Chondrocyte (in vitro differentiated cells): ENCODE results near the gene ECEL1. TPM values are rescaled to one million over a fixed set of nuclear protein-coding genes. Genes with fewer than 3 reads are reported as not detected.
A peak's percentile ranks its signal among the peaks of the same experiment; 100 is the strongest.

Source experiments
- DNase-seq: peaks from one replicate; pipeline ENCODE4 v3.0.0; 2021; ENCODE audit warnings: mixed read lengths, low spot score
- H3K27ac Mint-ChIP-seq: one replicate; pipeline ENCODE4 v1.8.0; 2021; ENCODE audit warnings: mild to moderate bottlenecking, moderate library complexity, mixed read lengths; ENCODE audit not compliant: unreplicated experiment
- H3K27me3 Mint-ChIP-seq: 2 replicates; pipeline ENCODE4 v1.8.0; 2021; ENCODE audit warnings: low read depth, mixed read lengths
- H3K36me3 Mint-ChIP-seq: 2 replicates; pipeline ENCODE4 v1.8.0; 2021; ENCODE audit warnings: low read depth, mixed read lengths
- H3K4me1 Mint-ChIP-seq: 2 replicates; pipeline ENCODE4 v1.8.0; 2021; ENCODE audit warnings: low read depth, mild to moderate bottlenecking, mixed read lengths
- H3K4me3 Mint-ChIP-seq: one replicate; pipeline ENCODE4 v1.8.0; 2021; ENCODE audit warnings: mild to moderate bottlenecking, moderate library complexity, mixed read lengths; ENCODE audit not compliant: unreplicated experiment
- H3K9me3 Mint-ChIP-seq: 2 replicates; pipeline ENCODE4 v1.8.0; 2021; ENCODE audit warnings: low read depth, mixed read lengths
- total RNA-seq: library from RNA; stranded (reverse); gene quantifications from 3 replicates; pipeline ENCODE4 v1.2.1, GENCODE V29; 2021
- TF ChIP-seq, protein P1 (sequence below): fragments of 200-600 bp; sonication (generic); IDR thresholded peaks from 2 replicates; pipeline ENCODE4 v1.5.0; 2021; ENCODE audit warnings: antibody characterized with exemption, mild to moderate bottlenecking, moderate library complexity

ECEL1 gene
- total RNA-seq, 1 donor from 2014 or later = 0.12 TPM

GRCh38 chr2:232492236-232492848 is 4.7 kb upstream of the ECEL1 start:
- Mint-ChIP-seq H3K27me3 (peaks cover 11% of the 10 kb centered on the region), H3K4me1 (no peaks in the 10 kb centered on the region), H3K36me3 (no peaks in the 10 kb centered on the region), H3K4me3 (no peak overlapping the region), H3K9me3 (no peaks in the 10 kb centered on the region), H3K27ac (no peak overlapping the region)
- peak; percentile 54 for DNase-seq
- TF ChIP-seq, protein P1, sequence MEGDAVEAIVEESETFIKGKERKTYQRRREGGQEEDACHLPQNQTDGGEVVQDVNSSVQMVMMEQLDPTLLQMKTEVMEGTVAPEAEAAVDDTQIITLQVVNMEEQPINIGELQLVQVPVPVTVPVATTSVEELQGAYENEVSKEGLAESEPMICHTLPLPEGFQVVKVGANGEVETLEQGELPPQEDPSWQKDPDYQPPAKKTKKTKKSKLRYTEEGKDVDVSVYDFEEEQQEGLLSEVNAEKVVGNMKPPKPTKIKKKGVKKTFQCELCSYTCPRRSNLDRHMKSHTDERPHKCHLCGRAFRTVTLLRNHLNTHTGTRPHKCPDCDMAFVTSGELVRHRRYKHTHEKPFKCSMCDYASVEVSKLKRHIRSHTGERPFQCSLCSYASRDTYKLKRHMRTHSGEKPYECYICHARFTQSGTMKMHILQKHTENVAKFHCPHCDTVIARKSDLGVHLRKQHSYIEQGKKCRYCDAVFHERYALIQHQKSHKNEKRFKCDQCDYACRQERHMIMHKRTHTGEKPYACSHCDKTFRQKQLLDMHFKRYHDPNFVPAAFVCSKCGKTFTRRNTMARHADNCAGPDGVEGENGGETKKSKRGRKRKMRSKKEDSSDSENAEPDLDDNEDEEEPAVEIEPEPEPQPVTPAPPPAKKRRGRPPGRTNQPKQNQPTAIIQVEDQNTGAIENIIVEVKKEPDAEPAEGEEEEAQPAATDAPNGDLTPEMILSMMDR = no peak

DNA sequence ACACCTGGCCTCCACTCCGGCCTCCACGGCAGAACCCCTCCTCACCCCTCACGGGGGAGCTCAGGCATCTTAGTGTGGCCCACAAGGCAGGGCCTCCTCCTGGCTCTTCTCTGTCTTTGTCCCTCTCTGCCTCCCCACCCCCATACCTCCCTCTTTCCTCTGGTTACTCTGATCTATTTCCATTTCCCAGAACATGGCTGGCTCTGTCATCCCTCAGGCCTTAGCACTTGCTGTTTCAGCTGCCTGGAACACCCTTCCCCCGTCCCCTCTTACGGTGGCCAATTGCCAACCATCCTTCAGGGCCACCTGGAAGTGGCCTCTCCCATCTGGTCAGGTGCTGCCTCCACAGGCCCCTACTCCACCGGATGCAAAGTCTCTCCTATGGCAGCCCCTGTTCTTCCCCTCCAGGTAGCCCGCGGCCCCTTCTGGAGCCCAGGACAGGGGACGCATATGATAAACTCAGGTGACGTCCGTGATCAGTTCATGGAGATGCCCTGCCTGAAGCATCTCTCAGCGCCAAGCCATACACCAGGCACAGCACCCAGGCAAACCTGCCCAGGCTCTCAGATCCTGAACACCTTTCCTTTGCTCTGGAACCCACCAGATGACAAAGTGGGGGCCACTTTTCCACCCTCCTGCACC is 3.6 kb upstream of the ECEL1 start:
- peaks cover 15% of the 10 kb centered on the region for H3K27me3 Mint-ChIP-seq
- H3K4me1 Mint-ChIP-seq = peaks cover 2% of the 10 kb centered on the region
- peak; percentile 67 for DNase-seq
- H3K36me3 Mint-ChIP-seq = no peaks in the 10 kb centered on the region
- no peaks in the 10 kb centered on the region for H3K9me3 Mint-ChIP-seq
- TF ChIP-seq, protein P1 = no peak
- no peak overlapping the region for H3K27ac Mint-ChIP-seq
- H3K4me3 Mint-ChIP-seq = no peak overlapping the region

- Mint-ChIP-seq H3K27ac (no peak overlapping the region), H3K4me1 (peaks cover 2% of the 10 kb centered on the region), H3K36me3 (no peaks in the 10 kb centered on the region), H3K27me3 (peaks cover 16% of the 10 kb centered on the region), H3K4me3 (no peak overlapping the region), H3K9me3 (no peaks in the 10 kb centered on the region)
- peak; percentile 86 for DNase-seq
- TF ChIP-seq, protein P1 = no peak
Measured at GRCh38 chr2:232490221-232491138, 2.8 kb upstream of the ECEL1 start.

DNA sequence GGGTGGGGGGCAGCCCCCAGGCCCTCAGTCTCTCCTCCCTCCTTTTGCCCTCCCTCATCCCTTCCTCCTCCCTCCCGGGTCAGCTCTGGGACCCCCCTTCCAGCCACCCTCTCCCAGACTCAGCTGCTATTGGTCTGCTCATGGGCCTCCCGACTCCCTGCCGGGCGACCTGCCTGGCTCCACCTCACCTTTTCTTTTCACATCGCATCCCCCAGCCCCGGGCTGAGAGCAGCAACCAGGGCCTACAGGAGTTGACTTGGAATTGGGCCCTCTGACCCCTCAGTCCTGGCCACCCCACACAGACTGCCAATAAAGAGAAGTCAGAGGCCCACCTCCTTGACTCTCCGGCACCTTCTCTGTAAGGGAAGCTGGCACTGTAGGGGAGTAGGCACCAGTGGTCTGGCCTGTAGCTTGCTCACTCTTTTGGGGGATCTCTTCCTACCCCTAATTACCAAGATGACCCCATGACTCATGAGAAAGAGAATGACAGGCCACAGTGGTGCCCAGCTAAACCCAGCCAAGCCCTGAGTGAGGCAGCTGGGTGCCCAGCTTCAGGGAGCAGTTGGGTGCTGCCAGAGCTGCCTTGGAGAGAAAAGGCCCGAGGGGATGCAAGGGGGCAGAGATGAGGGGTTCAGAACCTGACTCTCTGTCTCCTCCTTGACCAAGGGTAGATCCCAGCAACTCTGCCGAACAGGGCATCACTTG is 2.0 kb upstream of the ECEL1 start:
- no peaks in the 10 kb centered on the region for H3K9me3 Mint-ChIP-seq
- H3K4me1 Mint-ChIP-seq = peaks cover 7% of the 10 kb centered on the region
- no peaks in the 10 kb centered on the region for H3K36me3 Mint-ChIP-seq
- TF ChIP-seq, protein P1 = no peak
- H3K27me3 Mint-ChIP-seq = peaks cover 24% of the 10 kb centered on the region
- no peak overlapping the region for H3K27ac Mint-ChIP-seq
- H3K4me3 Mint-ChIP-seq = no peak overlapping the region
- DNase-seq = peak; percentile 72
